Effector memory CD4-positive, alpha-beta T cell (primary cell): Measurements from ENCODE around the gene SBF2.

Experiments used
- DNase-seq, 3 donors: peaks; one replicate each; pipeline ENCODE4 v3.0.0-alpha.2; 2020
- H3K27ac ChIP-seq: 2 replicates; pipeline ENCODE4 v1.7.0; 2013; ENCODE audit warnings: mild to moderate bottlenecking, low read length, moderate library complexity; ENCODE audit not compliant: insufficient read depth, poor library complexity, severe bottlenecking
- H3K27me3 ChIP-seq: replicated peaks from 2 replicates; pipeline ENCODE4 v1.7.0; 2013; ENCODE audit warnings: mild to moderate bottlenecking, low read length; ENCODE audit not compliant: insufficient read depth, control insufficient read depth, poor library complexity, severe bottlenecking
- H3K36me3 ChIP-seq: 2 replicates; pipeline ENCODE4 v1.7.0; 2013; ENCODE audit warnings: mild to moderate bottlenecking, low read length, moderate library complexity; ENCODE audit not compliant: control insufficient read depth, insufficient read depth
- H3K4me1 ChIP-seq: 2 replicates; pipeline ENCODE4 v1.7.0; 2013; ENCODE audit warnings: low read length, mild to moderate bottlenecking; ENCODE audit not compliant: control insufficient read depth, insufficient read depth, poor library complexity, severe bottlenecking
- H3K4me3 ChIP-seq: 2 replicates; pipeline ENCODE4 v1.7.0; 2013; ENCODE audit warnings: low read length, low read depth, mild to moderate bottlenecking; ENCODE audit not compliant: insufficient read depth, poor library complexity, severe bottlenecking
- H3K9me3 ChIP-seq: 2 replicates; pipeline ENCODE4 v1.7.0; 2013; ENCODE audit warnings: mild to moderate bottlenecking, low read length, moderate library complexity; ENCODE audit not compliant: control insufficient read depth

The SBF2 gene

DNA sequence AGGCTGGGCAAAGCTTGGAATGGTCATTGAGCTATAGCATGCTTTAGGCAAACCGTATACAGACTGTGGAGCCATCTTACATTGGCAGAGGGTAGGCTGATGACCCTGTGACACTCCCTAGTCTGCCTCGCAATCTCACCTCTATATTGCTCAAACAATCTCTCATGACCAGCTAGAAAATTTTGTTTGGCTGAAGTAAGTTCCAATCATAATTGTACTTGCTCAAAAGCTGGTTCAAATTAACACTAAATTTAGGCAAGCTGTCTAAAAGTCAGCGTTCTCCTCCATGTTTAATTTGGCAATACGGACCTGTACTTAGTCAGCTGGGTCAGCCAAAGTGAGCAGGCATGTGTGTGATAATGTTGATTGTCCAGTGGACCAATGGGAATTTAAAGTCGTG lies 497.2 kb downstream of the SBF2 start:
- H3K4me1 ChIP-seq = no peaks in the 10 kb centered on the region
- no peaks in the 10 kb centered on the region for H3K36me3 ChIP-seq
- H3K27me3 ChIP-seq = no peaks in the 10 kb centered on the region
- H3K27ac ChIP-seq = no peak overlapping the region
- H3K4me3 ChIP-seq = no peak overlapping the region
- no peak for DNase-seq
- H3K9me3 ChIP-seq = no peaks in the 10 kb centered on the region

DNA sequence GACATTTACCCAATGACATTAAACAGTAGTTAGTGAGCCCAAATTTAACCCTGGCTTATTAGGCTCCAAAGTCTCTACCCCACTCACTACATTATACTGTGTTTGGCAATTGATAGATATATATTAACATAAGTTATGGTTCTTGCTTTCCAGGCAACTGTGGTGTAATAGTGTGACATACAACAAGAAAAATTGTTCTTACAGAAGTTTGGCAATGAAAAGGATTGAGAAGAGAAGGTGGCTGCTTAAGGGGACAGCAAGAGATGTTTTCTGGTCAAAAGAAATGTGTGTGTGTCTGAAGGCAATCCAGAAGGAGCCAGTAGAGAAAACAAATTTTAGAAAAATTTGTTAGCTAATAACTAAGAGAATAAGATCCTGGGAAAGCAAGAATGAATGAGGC lies 497.8 kb downstream of the SBF2 start:
- DNase-seq = no peak
- no peaks in the 10 kb centered on the region for H3K9me3 ChIP-seq
- H3K27ac ChIP-seq = no peak overlapping the region
- no peaks in the 10 kb centered on the region for H3K36me3 ChIP-seq
- H3K27me3 ChIP-seq = no peaks in the 10 kb centered on the region
- H3K4me1 ChIP-seq = no peaks in the 10 kb centered on the region
- H3K4me3 ChIP-seq = no peak overlapping the region

DNA sequence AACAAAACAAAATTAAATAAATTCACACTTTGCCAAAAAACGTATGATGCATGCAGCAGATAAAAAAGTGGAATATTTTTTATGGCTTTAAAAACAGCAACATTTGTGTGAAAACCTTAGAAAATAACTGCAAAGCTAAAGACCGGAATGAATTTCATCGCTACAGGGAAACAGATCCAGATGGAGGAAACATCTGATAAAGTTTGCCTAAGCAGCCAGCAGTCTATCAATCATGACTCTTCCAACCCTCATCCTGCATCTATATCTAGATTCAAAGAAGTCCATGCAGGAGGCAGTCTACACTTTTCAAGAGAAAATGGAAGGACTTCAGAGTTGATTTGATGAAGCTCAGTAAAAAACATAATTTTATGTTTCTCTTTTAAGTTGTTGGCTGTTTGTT lies 503.3 kb downstream of the SBF2 start:
- DNase-seq = no peak
- Histone ChIP-seq H3K27ac (no peak overlapping the region), H3K27me3 (no peaks in the 10 kb centered on the region), H3K36me3 (no peaks in the 10 kb centered on the region), H3K4me1 (no peaks in the 10 kb centered on the region), H3K4me3 (no peak overlapping the region), H3K9me3 (no peaks in the 10 kb centered on the region)

DNA sequence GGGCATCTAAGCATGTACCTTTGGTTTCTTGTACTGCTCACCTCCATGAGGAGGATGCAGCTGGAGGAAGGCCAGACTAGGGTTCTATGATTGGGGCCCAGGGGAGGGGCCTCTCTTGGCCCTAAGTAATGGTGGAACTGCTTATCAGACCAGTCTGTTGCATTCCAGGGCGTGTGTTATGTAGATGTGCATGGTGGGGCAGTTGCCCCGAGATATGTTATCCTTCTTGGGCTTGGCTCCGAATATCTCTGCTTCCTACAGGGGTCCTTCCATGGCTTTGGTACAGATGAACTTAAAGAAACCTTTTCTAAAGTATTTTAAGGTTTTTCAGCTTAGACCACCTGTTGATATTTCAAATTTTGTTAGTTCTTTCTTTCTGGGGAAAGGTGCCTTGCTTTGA lies 504.1 kb downstream of the SBF2 start:
- no peak overlapping the region for H3K4me3 ChIP-seq
- H3K27me3 ChIP-seq = no peaks in the 10 kb centered on the region
- no peak overlapping the region for H3K27ac ChIP-seq
- H3K36me3 ChIP-seq = no peaks in the 10 kb centered on the region
- no peak for DNase-seq
- no peaks in the 10 kb centered on the region for H3K4me1 ChIP-seq
- no peaks in the 10 kb centered on the region for H3K9me3 ChIP-seq

DNA sequence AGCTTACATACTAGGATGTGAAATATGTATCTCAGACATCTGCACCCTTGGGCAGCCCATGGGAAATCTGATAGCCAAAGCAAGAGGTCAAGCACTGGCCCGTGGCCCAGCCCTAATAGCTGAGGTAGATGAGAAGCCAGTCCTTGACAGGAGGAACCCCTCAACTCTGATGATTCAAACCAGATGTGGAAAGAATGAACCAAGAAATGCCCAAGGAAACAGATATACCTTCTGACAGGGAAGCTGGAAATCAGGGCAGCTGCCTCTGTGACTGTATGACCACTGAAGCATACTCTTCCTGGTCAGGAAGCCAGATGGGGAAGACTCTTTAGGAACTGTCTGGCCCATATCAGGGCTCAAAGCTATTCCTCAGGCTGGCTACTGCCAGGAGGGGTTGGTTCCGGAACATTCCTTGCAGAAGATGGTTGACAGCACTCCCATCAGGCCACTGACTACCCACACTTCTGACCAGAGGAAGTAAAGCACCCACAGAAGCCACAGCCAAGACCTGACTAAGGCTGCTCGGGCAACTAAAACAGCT lies 506.0 kb downstream of the SBF2 start:
- Histone ChIP-seq H3K36me3 (peaks cover 6% of the 10 kb centered on the region), H3K27me3 (no peaks in the 10 kb centered on the region), H3K4me1 (no peaks in the 10 kb centered on the region), H3K27ac (no peak overlapping the region), H3K9me3 (no peaks in the 10 kb centered on the region), H3K4me3 (no peak overlapping the region)
- no peak for DNase-seq

DNA sequence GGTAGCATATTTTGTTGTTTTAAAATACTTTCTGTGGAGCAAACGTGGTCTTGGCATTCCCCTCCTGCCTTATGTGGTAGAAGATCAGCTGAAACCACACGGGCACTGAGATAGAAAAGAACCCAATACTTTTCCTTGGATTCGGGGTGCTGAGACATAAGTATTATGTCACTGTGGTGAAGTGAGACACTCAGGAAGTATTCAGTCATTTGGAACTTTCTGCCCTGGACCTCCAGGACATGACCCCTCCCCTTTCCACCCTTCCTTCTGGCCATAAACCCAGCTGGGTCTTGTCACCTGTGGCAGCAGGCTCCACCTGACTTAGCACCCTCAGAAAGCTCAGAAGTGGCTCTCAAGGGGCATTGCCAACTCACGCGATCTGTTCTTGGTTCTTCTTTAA lies 506.8 kb downstream of the SBF2 start:
- Histone ChIP-seq H3K9me3 (no peaks in the 10 kb centered on the region), H3K4me3 (no peak overlapping the region), H3K4me1 (no peaks in the 10 kb centered on the region), H3K27ac (no peak overlapping the region), H3K27me3 (no peaks in the 10 kb centered on the region), H3K36me3 (peaks cover 6% of the 10 kb centered on the region)
- no peak for DNase-seq

DNA sequence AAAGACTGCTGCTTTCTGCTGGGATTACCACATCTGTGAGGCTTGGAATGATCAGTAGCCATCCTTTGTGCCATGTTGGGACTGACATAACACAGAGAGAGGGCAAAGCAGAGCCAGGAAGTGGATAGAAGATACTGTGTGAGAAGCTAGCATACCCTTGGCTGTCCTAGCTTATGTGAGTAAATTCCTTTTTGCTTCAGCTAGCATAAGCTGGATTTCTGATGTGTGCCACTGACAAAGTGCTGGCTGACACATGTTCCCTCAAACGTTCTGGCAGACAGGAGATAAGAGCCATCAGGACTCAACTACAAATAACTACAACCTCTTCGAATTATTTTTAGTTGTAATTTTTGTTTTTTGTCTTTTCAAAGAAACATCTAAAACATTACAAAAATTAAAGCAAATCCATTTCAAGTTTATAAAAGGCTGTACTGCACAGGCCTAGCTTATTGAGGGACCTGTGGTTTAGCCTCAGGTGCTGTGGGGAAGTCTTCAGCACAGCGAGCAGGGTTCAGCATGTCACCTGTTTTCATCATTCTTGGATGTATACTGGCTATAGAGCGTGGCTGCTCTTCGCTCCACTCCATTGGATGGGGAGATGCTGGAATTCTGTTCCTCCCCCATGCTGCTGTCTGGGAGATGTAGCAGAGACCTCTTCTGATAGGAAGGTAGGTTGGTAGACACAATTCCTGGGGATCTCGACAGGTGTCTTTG lies 509.3 kb downstream of the SBF2 start:
- H3K4me3 ChIP-seq = no peak overlapping the region
- peaks cover 26% of the 10 kb centered on the region for H3K36me3 ChIP-seq

DNA sequence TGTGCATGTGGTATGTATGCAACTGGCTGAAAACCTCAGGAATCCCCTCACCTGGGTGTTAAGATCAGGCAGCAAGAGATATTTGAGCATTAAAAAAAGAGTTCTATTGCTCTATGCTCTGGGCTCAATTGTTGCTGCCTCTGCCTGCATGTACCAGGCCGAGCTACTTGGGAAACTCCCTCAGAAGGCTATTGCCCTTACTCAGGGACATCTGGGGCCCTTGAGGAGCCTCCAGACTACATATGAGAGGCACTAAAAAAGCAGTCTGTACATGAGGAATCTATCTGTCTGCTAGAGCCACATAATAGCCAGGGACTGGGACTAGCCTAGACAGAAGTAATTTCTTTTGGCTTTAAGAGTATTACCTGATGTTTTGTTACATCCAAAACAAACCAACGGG lies 510.0 kb downstream of the SBF2 start:
- H3K9me3 ChIP-seq = no peaks in the 10 kb centered on the region
- peaks cover 28% of the 10 kb centered on the region for H3K36me3 ChIP-seq
- no peak overlapping the region for H3K4me3 ChIP-seq
- DNase-seq = no peak
- H3K27ac ChIP-seq = no peak overlapping the region
- no peaks in the 10 kb centered on the region for H3K4me1 ChIP-seq
- H3K27me3 ChIP-seq = no peaks in the 10 kb centered on the region

More for the DNA sequence above, 509.3 kb downstream of the SBF2 start:
- no peaks in the 10 kb centered on the region for H3K27me3 ChIP-seq
- no peaks in the 10 kb centered on the region for H3K4me1 ChIP-seq
- H3K27ac ChIP-seq = no peak overlapping the region
- no peaks in the 10 kb centered on the region for H3K9me3 ChIP-seq
- DNase-seq = no peak

DNA sequence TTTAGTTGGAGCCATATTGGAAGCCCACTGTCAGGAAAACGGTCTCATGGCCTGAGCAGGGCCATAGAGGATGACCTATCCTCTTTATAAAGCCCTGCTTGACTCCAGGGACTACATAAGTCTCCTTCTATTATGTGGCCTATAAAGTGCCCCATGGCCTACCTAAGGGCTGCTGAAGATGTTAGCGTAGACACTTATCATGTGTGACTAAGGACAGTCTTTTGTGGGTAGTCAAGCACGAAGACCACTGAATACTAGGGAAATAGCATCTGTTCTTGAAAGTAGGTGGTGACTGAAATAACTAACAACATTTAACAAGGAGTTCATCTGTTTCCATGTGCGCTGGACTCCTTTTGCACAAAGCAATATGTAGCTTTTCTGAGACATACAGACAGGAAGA lies 513.1 kb downstream of the SBF2 start:
- peaks cover 28% of the 10 kb centered on the region for H3K36me3 ChIP-seq

DNA sequence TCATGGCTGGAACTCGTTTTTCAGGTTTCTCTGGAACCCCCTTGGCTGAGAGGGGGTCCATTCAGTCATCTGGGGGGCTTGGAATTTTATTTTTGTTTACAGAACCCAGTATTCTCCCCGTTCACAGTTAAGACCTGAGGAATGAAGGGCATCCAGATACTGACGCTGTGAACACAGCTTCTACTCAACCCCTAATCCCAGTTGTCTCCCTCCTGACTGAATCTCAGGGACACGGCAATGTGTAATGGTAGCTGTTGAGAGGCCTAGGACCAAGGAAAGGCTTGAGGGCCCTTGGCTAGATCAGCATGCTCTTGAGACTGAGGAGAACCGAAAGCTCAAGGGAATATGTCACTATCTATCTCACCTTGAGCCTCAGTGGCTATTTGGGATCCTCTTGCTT lies 516.5 kb downstream of the SBF2 start:
- DNase-seq = no peak
- no peak overlapping the region for H3K27ac ChIP-seq
- peaks cover 22% of the 10 kb centered on the region for H3K36me3 ChIP-seq
- no peaks in the 10 kb centered on the region for H3K27me3 ChIP-seq
- no peaks in the 10 kb centered on the region for H3K4me1 ChIP-seq
- no peaks in the 10 kb centered on the region for H3K9me3 ChIP-seq
- no peak overlapping the region for H3K4me3 ChIP-seq

More for the DNA sequence above, 513.1 kb downstream of the SBF2 start:
- DNase-seq = no peak
- H3K27ac ChIP-seq = no peak overlapping the region
- H3K9me3 ChIP-seq = no peaks in the 10 kb centered on the region
- H3K4me1 ChIP-seq = no peaks in the 10 kb centered on the region
- no peak overlapping the region for H3K4me3 ChIP-seq
- no peaks in the 10 kb centered on the region for H3K27me3 ChIP-seq
